OCI-LY1 (cell line): ENCODE measurements around the gene MGAT5B.

Source experiments
- EZH2 ChIP-seq: fragments of 200-600 bp; sonication (generic), shearing (Covaris generic); IDR thresholded peaks from 2 replicates; pipeline ENCODE4 v1.8.0; 2017; ENCODE audit warnings: borderline replicate concordance, mixed run types, mild to moderate bottlenecking, antibody characterized with exemption, low read length, moderate library complexity, mixed read lengths
- TF ChIP-seq, protein P1 (sequence below): fragments of 200-600 bp; sonication (generic), shearing (Covaris generic); IDR thresholded peaks from 2 replicates; pipeline ENCODE4 v1.5.1; 2017; ENCODE audit warnings: mild to moderate bottlenecking, antibody characterized with exemption, low read length, moderate library complexity, mixed read lengths

- TF ChIP-seq, protein P1, sequence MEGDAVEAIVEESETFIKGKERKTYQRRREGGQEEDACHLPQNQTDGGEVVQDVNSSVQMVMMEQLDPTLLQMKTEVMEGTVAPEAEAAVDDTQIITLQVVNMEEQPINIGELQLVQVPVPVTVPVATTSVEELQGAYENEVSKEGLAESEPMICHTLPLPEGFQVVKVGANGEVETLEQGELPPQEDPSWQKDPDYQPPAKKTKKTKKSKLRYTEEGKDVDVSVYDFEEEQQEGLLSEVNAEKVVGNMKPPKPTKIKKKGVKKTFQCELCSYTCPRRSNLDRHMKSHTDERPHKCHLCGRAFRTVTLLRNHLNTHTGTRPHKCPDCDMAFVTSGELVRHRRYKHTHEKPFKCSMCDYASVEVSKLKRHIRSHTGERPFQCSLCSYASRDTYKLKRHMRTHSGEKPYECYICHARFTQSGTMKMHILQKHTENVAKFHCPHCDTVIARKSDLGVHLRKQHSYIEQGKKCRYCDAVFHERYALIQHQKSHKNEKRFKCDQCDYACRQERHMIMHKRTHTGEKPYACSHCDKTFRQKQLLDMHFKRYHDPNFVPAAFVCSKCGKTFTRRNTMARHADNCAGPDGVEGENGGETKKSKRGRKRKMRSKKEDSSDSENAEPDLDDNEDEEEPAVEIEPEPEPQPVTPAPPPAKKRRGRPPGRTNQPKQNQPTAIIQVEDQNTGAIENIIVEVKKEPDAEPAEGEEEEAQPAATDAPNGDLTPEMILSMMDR: no peak
- no peak for TF ChIP-seq EZH2
Measured at GRCh38 chr17:76887802-76888201, 19.6 kb downstream of the MGAT5B start.
